ENCODE data around the gene WDFY3. TPM values are rescaled to one million over a fixed set of nuclear protein-coding genes. Genes with fewer than 3 reads are reported as not detected.

The WDFY3 gene
- total RNA-seq, 1 experiment from 2014 or later = 39.9 TPM

- CTCF ChIA-PET = interaction anchor here (1.0 kb wide), 1 partner anchor 383 kb away, joined by 5 read pairs; no protein-coding TSS in a partner anchor
Observed at GRCh38 chr4:84962102-84962501, 4.4 kb downstream of the WDFY3 start.

GRCh38 chr4:84958434-84958833 is 8.1 kb downstream of the WDFY3 start:
- no peak overlapping the region for H3K4me2 ChIP-seq (ENCODE audit: low read length)
- POLR2A ChIA-PET = no interaction called here
- no peaks in the 10 kb centered on the region for H3K9me3 ChIP-seq (ENCODE audit: control insufficient read depth in 1 of 2, insufficient read depth in 1 of 2, low read depth in 1 of 2, low read length in 2 of 2)
- no peak for DNase-seq (ENCODE audit: low read depth, low spot score)
- no peaks in the 10 kb centered on the region for H3K27me3 ChIP-seq (ENCODE audit: insufficient read depth, low read length)
- no TSS peak for BruUV-seq (replicated peaks)
- H3K4me1 ChIP-seq (ENCODE audit: control insufficient read depth in 1 of 2, insufficient read depth in 2 of 2, low read length in 2 of 2) = no peaks in the 10 kb centered on the region
- intact Hi-C loops (cut with micrococcal nuclease) = no loop called here
- H3K79me2 ChIP-seq (ENCODE audit: insufficient read depth, low read length) = peaks cover 83% of the 10 kb centered on the region
- no peak for TF ChIP-seq FOSL1 (IDR thresholded peaks at IDR 0.05; ENCODE audit: low read depth)
- no peak for TF ChIP-seq JUND (IDR thresholded peaks at IDR 0.05)
- TF ChIP-seq CTCF (IDR thresholded peaks at IDR 0.05 in 2 of 3, conservative IDR thresholded peaks at IDR 0.05 in 1 of 3; ENCODE audit: borderline replicate concordance in 1 of 3, insufficient read depth in 1 of 3, low read depth in 2 of 3, low read length in 2 of 3) = no peak
- no peak for TF ChIP-seq CEBPB (IDR thresholded peaks at IDR 0.05; ENCODE audit: low read depth)
- TF ChIP-seq ZNF274 (IDR thresholded peaks at IDR 0.05; ENCODE audit: low read depth, low read length) = no peak
- TF ChIP-seq EGR1 (IDR thresholded peaks at IDR 0.05; ENCODE audit: low read depth) = no peak
- no peak for TF ChIP-seq ZBTB33 (IDR thresholded peaks at IDR 0.05; ENCODE audit: extremely low read depth, insufficient replicate concordance, low read length)
- no peak for TF ChIP-seq SP1 (IDR thresholded peaks at IDR 0.05; ENCODE audit: low read depth)
- TF ChIP-seq RAD21 (IDR thresholded peaks at IDR 0.05; ENCODE audit: low read depth) = no peak
- no peak for TF ChIP-seq YY1 (IDR thresholded peaks at IDR 0.05; ENCODE audit: extremely low read depth, insufficient replicate concordance, low read depth, low read length)
- TF ChIP-seq ATF3 (IDR thresholded peaks at IDR 0.05) = no peak
- H3K4me3 ChIP-seq (replicated peaks in 1 of 2; ENCODE audit: low read depth in 1 of 2, low read length in 2 of 2) = no peak overlapping the region
- CTCF ChIA-PET = no interaction called here
- H2AFZ ChIP-seq (ENCODE audit: low read depth, low read length, poor library complexity, severe bottlenecking) = no peak overlapping the region
- H3K27ac ChIP-seq (ENCODE audit: low read depth, low read length) = no peak overlapping the region
- H3K36me3 ChIP-seq (ENCODE audit: control insufficient read depth in 1 of 2, insufficient read depth in 2 of 2, low read length in 2 of 2) = no peaks in the 10 kb centered on the region
- peaks cover 16% of the 10 kb centered on the region for H4K20me1 ChIP-seq (ENCODE audit: insufficient read depth)
- no peaks in the 10 kb centered on the region for H3K9me2 ChIP-seq (ENCODE audit: insufficient read depth)
- RAD21 ChIA-PET (ENCODE audit: low non-redundant PET in 1 of 2, low total read pairs in 2 of 2, uncharacterized antibody in 2 of 2, unreplicated experiment in 2 of 2) = no interaction called here
- no peak for ATAC-seq
- H3K9ac ChIP-seq (ENCODE audit: low read length) = no peak overlapping the region

More at GRCh38 chr4:84962102-84962501, 4.4 kb downstream of the WDFY3 start:
- Histone ChIP-seq H3K9me2 (ENCODE audit: insufficient read depth) (no peaks in the 10 kb centered on the region), H3K4me1 (ENCODE audit: control insufficient read depth in 1 of 2, insufficient read depth in 2 of 2, low read length in 2 of 2) (peaks cover 0 to 9% of the 10 kb centered on the region in 2 experiments; a peak in 2 of 4 replicates), H3K4me2 (ENCODE audit: low read length) (no peak overlapping the region), H2AFZ (ENCODE audit: low read depth, low read length, poor library complexity, severe bottlenecking) (no peak overlapping the region), H3K27me3 (ENCODE audit: insufficient read depth, low read length) (no peaks in the 10 kb centered on the region), H3K36me3 (ENCODE audit: control insufficient read depth in 1 of 2, insufficient read depth in 2 of 2, low read length in 2 of 2) (no peaks in the 10 kb centered on the region), H3K4me3 (replicated peaks in 1 of 2; ENCODE audit: low read depth in 1 of 2, low read length in 2 of 2) (no peak overlapping the region), H3K79me2 (ENCODE audit: insufficient read depth, low read length) (peaks cover 73% of the 10 kb centered on the region), H3K9me3 (ENCODE audit: control insufficient read depth in 1 of 2, insufficient read depth in 1 of 2, low read depth in 1 of 2, low read length in 2 of 2) (no peaks in the 10 kb centered on the region), H4K20me1 (ENCODE audit: insufficient read depth) (0 out of 2 replicates have a peak, but pooled peaks cover 5% of the 10 kb centered on the region), H3K9ac (ENCODE audit: low read length) (no peak overlapping the region), H3K27ac (ENCODE audit: low read depth, low read length) (no peak overlapping the region)
- TF ChIP-seq SP1 (IDR thresholded peaks at IDR 0.05; ENCODE audit: low read depth) = no peak
- ChIA-PET RAD21 (ENCODE audit: low non-redundant PET in 1 of 2, low total read pairs in 2 of 2, uncharacterized antibody in 2 of 2, unreplicated experiment in 2 of 2) (no interaction called here), POLR2A (no interaction called here)
- DNase-seq (ENCODE audit: low read depth, low spot score) = no peak
- intact Hi-C loops (cut with micrococcal nuclease) = no loop called here
- BruUV-seq (replicated peaks) = no TSS peak
- no peak for ATAC-seq

Data from HCT116 (cell line).